Vagina (tissue), 2 donors: ENCODE measurements around the gene CREB5.

Experiments
- POLR2AphosphoS5 ChIP-seq, 2 donors: sonication (generic); formaldehyde crosslinking; IDR thresholded peaks; one replicate each; pipeline ENCODE4 v1.9.0; 2017; ENCODE audit warnings: antibody characterized with exemption in 2 of 2, mild to moderate bottlenecking in 2 of 2, low read depth in 1 of 2; ENCODE audit not compliant: insufficient read depth in 1 of 2
- TF ChIP-seq, protein P1 (sequence below), 3 experiments: fragments of 450-650 bp in 2 of 3; fragments of 200-600 bp in 1 of 3; sonication (generic) in 1 of 3; IDR thresholded peaks; one replicate each; pipeline ENCODE4 v1.5.1; 2017 to 2019; ENCODE audit warnings: antibody characterized with exemption in 3 of 3, mild to moderate bottlenecking in 2 of 3, moderate library complexity in 2 of 3

DNA sequence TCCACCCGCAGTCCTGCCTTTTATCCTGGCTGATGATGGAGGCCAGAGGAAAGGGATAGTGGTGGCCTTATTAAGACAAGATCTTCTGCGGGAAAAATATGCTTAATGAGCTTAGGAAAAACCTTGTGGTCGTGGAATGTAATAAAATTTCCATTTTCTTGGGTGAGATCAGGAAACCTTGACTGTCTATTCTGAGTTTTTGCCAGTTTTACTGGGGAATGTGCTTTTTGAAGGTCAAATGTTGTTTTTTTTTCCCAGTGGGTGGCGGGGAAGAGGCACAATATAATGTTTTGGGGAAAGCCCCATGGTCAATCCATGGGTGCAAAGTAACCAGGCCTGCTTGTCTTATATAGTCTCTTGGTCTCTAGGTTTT, 118.5 kb downstream of the CREB5 start:
- TF ChIP-seq, protein P1, sequence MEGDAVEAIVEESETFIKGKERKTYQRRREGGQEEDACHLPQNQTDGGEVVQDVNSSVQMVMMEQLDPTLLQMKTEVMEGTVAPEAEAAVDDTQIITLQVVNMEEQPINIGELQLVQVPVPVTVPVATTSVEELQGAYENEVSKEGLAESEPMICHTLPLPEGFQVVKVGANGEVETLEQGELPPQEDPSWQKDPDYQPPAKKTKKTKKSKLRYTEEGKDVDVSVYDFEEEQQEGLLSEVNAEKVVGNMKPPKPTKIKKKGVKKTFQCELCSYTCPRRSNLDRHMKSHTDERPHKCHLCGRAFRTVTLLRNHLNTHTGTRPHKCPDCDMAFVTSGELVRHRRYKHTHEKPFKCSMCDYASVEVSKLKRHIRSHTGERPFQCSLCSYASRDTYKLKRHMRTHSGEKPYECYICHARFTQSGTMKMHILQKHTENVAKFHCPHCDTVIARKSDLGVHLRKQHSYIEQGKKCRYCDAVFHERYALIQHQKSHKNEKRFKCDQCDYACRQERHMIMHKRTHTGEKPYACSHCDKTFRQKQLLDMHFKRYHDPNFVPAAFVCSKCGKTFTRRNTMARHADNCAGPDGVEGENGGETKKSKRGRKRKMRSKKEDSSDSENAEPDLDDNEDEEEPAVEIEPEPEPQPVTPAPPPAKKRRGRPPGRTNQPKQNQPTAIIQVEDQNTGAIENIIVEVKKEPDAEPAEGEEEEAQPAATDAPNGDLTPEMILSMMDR (IDR thresholded peaks at IDR 0.05): no peak
- no peak for TF ChIP-seq POLR2AphosphoS5 (IDR thresholded peaks at IDR 0.05; ENCODE audit: insufficient read depth in 1 of 2, low read depth in 1 of 2)
